GM23248 (cell line): ENCODE measurements around the gene FGF2.

ENCODE experiments used
- EZH2 ChIP-seq: fragments of 200-600 bp; sonication (generic); IDR thresholded peaks from 2 replicates; pipeline ENCODE4 v1.6.1; 2018; ENCODE audit warnings: antibody characterized with exemption, mild to moderate bottlenecking; ENCODE audit not compliant: insufficient read depth, poor library complexity, severe bottlenecking
- EZH2phosphoT487 ChIP-seq: fragments of 200-600 bp; sonication (generic); IDR thresholded peaks from 2 replicates; pipeline ENCODE4 v1.6.1; 2018; ENCODE audit warnings: antibody characterized with exemption, moderate library complexity, mild to moderate bottlenecking, low read depth; ENCODE audit not compliant: insufficient read depth

DNA sequence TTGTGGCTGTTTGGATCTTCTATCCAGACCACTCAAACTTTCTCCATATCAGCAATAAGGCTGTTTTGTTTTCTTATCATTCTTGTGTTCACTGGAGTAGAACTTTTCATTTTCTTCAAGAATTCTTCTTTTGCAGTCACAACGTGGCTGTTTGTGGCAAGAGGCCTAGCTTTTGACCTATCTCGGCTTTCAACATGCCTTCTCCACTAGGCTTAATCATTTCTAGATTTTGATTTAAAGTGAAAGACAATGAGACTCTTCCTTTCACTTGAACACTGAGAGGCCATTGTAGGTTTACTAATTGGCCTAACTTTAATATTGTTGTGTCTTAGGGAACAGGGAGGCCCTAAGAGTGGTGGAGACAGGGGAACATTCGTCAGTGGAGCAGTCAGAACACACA lies 19.1 kb downstream of the FGF2 start:
- no peak for TF ChIP-seq EZH2phosphoT487
- no peak for TF ChIP-seq EZH2
